Kidney (tissue), 14 donors: ENCODE measurements around the gene SLC9A3. TPM values are rescaled to one million over a fixed set of nuclear protein-coding genes. Genes with fewer than 3 reads are reported as not detected.
A peak's percentile ranks its signal among the peaks of the same experiment; 100 is the strongest.

Experiments used
- DNase-seq, 5 donors: peaks; one replicate each; pipeline ENCODE4 v3.0.0-alpha.2; 2013 to 2020
- FAIRE-seq: peaks from 2 replicates; lab custom pipeline; 2012; peaks lifted over from hg19 to GRCh38; lab: Jason Lieb, UNC
- H3K27ac ChIP-seq, 2 donors: one replicate each; pipeline ENCODE4 v1.7.0; 2013; ENCODE audit warnings: low read depth in 2 of 2, low read length in 2 of 2, inconsistent platforms in 1 of 2
- H3K27me3 ChIP-seq: one replicate; pipeline ENCODE4 v1.7.1; 2013; ENCODE audit warnings: low read length, inconsistent platforms; ENCODE audit not compliant: control insufficient read depth, insufficient read depth
- H3K36me3 ChIP-seq, 3 donors: one replicate each; pipeline versions ENCODE4 v1.7.0 to v1.7.1; 2013; ENCODE audit warnings: low read length in 3 of 3, control low read depth in 1 of 3, inconsistent platforms in 1 of 3; ENCODE audit not compliant: insufficient read depth in 3 of 3, control insufficient read depth in 2 of 3
- H3K4me1 ChIP-seq, 3 donors: one replicate each; pipeline versions ENCODE4 v1.7.0 to v1.7.1; 2013; ENCODE audit warnings: low read length in 3 of 3, inconsistent platforms in 1 of 3, low read depth in 1 of 3; ENCODE audit not compliant: control insufficient read depth in 2 of 3, insufficient read depth in 2 of 3
- H3K4me3 ChIP-seq, 3 donors: one replicate each; pipeline versions ENCODE4 v1.7.0 to v1.8.1; 2013; ENCODE audit warnings: low read length in 3 of 3, control low read depth in 1 of 3, inconsistent platforms in 1 of 3
- H3K9ac ChIP-seq, 3 donors: one replicate each; pipeline versions ENCODE4 v1.7.0 to v1.7.1; 2013; ENCODE audit warnings: low read length in 3 of 3, control low read depth in 1 of 3, inconsistent platforms in 1 of 3
- H3K9me3 ChIP-seq, 3 donors: one replicate each; pipeline versions ENCODE4 v1.7.0 to v1.7.1; 2013; ENCODE audit warnings: low read length in 3 of 3, control low read depth in 1 of 3, inconsistent platforms in 1 of 3; ENCODE audit not compliant: control insufficient read depth in 2 of 3, insufficient read depth in 1 of 3
- intact Hi-C: fragments of 100-400 bp; cut with DNase I; formaldehyde crosslinking; loops from one replicate; pipeline ENCODE4 v1.11.1; 2022
- polyA plus RNA-seq: library from polyadenylated mRNA; stranded (reverse); fragments of 350-450 nt; fragmentation: Illumina TruSeq; extraction: RNeasy Lipid Tissue Mini Kit (QIAGEN cat#74804); gene quantifications from one replicate; pipeline ENCODE4 v1.2.3, GENCODE V29; 2014; ENCODE audit warnings: low read depth, low replicate concordance; ENCODE audit not compliant: insufficient read depth
- total RNA-seq: library from RNA; stranded (reverse); fragmentation: NEBNext Ultra II Directional; extraction: Animal tissue kit (Norgen Biotek cat#: 25700); gene quantifications from one replicate; pipeline ENCODE4 v1.2.1, GENCODE V29; 2021
- TF ChIP-seq, protein P1 (sequence below): IDR thresholded peaks from 3 replicates; pipeline ENCODE4 v1.5.1; 2012; ENCODE audit warnings: mild to moderate bottlenecking, moderate library complexity, borderline replicate concordance; ENCODE audit not compliant: insufficient read depth; ENCODE audit errors: extremely low read depth
- donor health status: control.
- donor health status: control.
- donor health status: control.
- donor health status: control.
- donor health status: control.
- donor health status: DM: yes; HTN: yes; CAD: no.
- donor health status: Normal renal cell carcinoma (clear cell type).

The SLC9A3 gene
- total and polyA plus RNA-seq, 2 donors from 2014 or later, result 10.5 to 36.9 TPM

DNA sequence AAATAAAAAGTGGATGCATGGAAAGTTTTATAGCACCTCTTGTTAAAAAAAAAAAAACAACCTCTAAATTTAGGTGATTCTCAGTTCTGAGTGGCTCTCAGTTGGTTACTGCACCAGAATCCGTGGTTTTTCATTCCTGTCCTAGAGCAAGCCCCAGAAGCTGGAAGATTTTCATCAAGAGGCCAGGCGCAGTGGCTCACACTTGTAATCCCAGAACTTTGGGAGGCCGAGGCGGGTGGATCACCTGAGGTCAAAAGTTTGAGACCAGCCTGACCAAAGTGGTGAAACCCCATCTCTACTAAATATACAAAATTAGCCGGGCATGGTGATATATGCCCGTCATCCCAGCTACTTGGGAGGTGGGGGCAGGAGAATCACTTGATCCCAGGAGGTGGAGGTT, 27.2 kb upstream of the SLC9A3 start:
- no peaks in the 10 kb centered on the region for H3K9me3 ChIP-seq
- FAIRE-seq (no peak), DNase-seq (no peak)
- no peaks in the 10 kb centered on the region for H3K36me3 ChIP-seq
- no peak overlapping the region for H3K4me3 ChIP-seq
- H3K9ac ChIP-seq, result no peak overlapping the region
- intact Hi-C loops, result no loop called here
- H3K27ac ChIP-seq, result no peak overlapping the region
- no peaks in the 10 kb centered on the region for H3K27me3 ChIP-seq
- H3K4me1 ChIP-seq, result no peaks in the 10 kb centered on the region
- TF ChIP-seq, protein P1, sequence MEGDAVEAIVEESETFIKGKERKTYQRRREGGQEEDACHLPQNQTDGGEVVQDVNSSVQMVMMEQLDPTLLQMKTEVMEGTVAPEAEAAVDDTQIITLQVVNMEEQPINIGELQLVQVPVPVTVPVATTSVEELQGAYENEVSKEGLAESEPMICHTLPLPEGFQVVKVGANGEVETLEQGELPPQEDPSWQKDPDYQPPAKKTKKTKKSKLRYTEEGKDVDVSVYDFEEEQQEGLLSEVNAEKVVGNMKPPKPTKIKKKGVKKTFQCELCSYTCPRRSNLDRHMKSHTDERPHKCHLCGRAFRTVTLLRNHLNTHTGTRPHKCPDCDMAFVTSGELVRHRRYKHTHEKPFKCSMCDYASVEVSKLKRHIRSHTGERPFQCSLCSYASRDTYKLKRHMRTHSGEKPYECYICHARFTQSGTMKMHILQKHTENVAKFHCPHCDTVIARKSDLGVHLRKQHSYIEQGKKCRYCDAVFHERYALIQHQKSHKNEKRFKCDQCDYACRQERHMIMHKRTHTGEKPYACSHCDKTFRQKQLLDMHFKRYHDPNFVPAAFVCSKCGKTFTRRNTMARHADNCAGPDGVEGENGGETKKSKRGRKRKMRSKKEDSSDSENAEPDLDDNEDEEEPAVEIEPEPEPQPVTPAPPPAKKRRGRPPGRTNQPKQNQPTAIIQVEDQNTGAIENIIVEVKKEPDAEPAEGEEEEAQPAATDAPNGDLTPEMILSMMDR, result no peak

DNA sequence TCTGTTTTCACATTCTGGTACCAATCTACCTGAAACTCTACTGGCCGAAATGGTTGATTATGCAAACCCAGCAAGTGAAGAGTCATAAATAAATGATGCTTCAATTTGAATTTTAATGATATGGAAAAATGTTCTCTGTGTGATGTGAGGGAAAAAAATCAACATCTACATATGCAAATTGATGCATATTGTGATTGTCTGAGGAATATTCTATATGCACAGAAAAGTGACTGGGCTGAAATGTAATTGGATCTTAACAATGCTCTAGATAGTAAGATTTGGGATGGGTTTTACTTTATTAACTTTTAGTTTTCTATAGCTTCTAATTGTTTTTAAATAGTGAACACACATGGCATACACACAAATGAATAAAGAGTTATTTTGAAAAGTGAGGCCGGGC, 25.0 kb upstream of the SLC9A3 start:
- FAIRE-seq, result no peak
- H3K36me3 ChIP-seq, result no peaks in the 10 kb centered on the region
- no peaks in the 10 kb centered on the region for H3K27me3 ChIP-seq
- H3K4me3 ChIP-seq, result no peak overlapping the region
- no peaks in the 10 kb centered on the region for H3K4me1 ChIP-seq
- intact Hi-C loops, result no loop called here
- H3K9me3 ChIP-seq, result no peaks in the 10 kb centered on the region
- TF ChIP-seq, protein P1, result no peak
- DNase-seq, result no peak
- no peak overlapping the region for H3K27ac ChIP-seq
- no peak overlapping the region for H3K9ac ChIP-seq

DNA sequence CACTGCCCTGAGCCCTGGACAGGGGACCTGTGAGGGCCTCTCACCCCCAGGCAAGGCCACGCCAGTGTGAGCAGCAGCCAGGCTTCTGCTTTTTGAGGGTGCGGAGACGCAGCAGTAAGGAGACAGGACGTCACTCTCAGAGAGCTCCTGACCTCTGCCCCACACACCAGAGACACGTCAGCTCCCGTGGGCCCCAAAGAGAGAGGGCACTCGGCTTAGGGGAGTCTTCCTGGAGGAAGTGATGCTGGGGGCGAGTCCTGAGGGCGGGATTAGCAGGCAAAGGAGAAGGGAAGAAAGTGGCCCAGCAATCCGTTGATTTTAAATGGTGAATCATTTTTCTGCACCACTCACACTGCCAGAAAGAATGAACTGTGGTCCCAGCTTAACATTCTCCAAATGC, 24.0 kb upstream of the SLC9A3 start:
- no peaks in the 10 kb centered on the region for H3K27me3 ChIP-seq
- no peaks in the 10 kb centered on the region for H3K36me3 ChIP-seq
- no peak for FAIRE-seq
- H3K9ac ChIP-seq, result no peak overlapping the region
- intact Hi-C loops, result no loop called here
- DNase-seq, result peak in 1 of 5 donors; percentile 43
- no peaks in the 10 kb centered on the region for H3K9me3 ChIP-seq
- no peak overlapping the region for H3K27ac ChIP-seq
- no peak overlapping the region for H3K4me3 ChIP-seq
- TF ChIP-seq, protein P1, result no peak
- H3K4me1 ChIP-seq, result no peaks in the 10 kb centered on the region
